Right lobe of liver (tissue), 4 donors: Measurements from ENCODE around the gene CCM2L.

ENCODE experiments used
- CTCF ChIP-seq, 4 donors: fragments of 200-600 bp in 3 of 4; fragments of 450-650 bp in 1 of 4; IDR thresholded peaks; one replicate each; pipeline versions ENCODE4 v1.5.1 to v1.8.0; 2016 to 2022; ENCODE audit warnings: antibody characterized with exemption in 4 of 4, mild to moderate bottlenecking in 2 of 4
- POLR2A ChIP-seq: fragments of 450-650 bp; IDR thresholded peaks from one replicate; pipeline ENCODE4 v1.6.1; 2017; ENCODE audit warnings: antibody characterized with exemption, mild to moderate bottlenecking
- donor health status: DM: no; HTN: no; CAD: no.
- donor health status: DM: no; HTN: no; CAD: no.
- donor health status: DM: no; HTN: yes; CAD: no.

- TF ChIP-seq POLR2A: no peak
- no peak for TF ChIP-seq CTCF (IDR thresholded peaks at IDR 0.05)
These were observed 69.4 kb downstream of the CCM2L start for GRCh38 chr20:32079655-32080109.
